HepG2 (cell line): ENCODE measurements around the gene C19orf47. TPM values are rescaled to one million over a fixed set of nuclear protein-coding genes. Genes with fewer than 3 reads are reported as not detected.
A peak's percentile ranks its signal among the peaks of the same experiment; 100 is the strongest.

Experiments used
- AHR ChIP-seq: IDR thresholded peaks from 2 replicates; pipeline ENCODE4 v1.6.1; 2018; ENCODE audit warnings: missing genetic modification reagents, missing compliant biosample characterization
- GABPB1 ChIP-seq: IDR thresholded peaks from 2 replicates; pipeline ENCODE4 v1.6.1; 2016; ENCODE audit warnings: mild to moderate bottlenecking, missing genetic modification reagents, moderate library complexity, missing compliant biosample characterization
- GLI4 ChIP-seq: sonication (generic); formaldehyde crosslinking; IDR thresholded peaks from 2 replicates; pipeline ENCODE4 v1.5.1; 2020; ENCODE audit warnings: missing genetic modification reagents, mild to moderate bottlenecking, moderate library complexity, borderline replicate concordance
- SP5 ChIP-seq: IDR thresholded peaks from 2 replicates; pipeline ENCODE4 v1.6.1; 2016; ENCODE audit warnings: low read depth, borderline replicate concordance
- TRIM24 ChIP-seq: sonication (generic); formaldehyde crosslinking; IDR thresholded peaks from 2 replicates; pipeline ENCODE4 v1.8.0; 2022; ENCODE audit warnings: mild to moderate bottlenecking, missing genetic modification reagents
- ZNF124 ChIP-seq: sonication (generic); formaldehyde crosslinking; IDR thresholded peaks from 2 replicates; pipeline ENCODE4 v1.4.0; 2020; ENCODE audit warnings: missing genetic modification reagents
- ZNF282 ChIP-seq: fragments of 450-650 bp; IDR thresholded peaks from 2 replicates; pipeline ENCODE4 v1.6.1; 2018; ENCODE audit not compliant: partially characterized antibody
- ZNF580 ChIP-seq: IDR thresholded peaks from 2 replicates; pipeline ENCODE4 v1.6.1; 2016; ENCODE audit warnings: low read depth, borderline replicate concordance
- ZNF589 ChIP-seq: sonication (generic); formaldehyde crosslinking; conservative IDR thresholded peaks from 2 replicates; pipeline ENCODE4 v1.8.0; 2022; ENCODE audit warnings: mild to moderate bottlenecking, moderate library complexity, missing genetic modification reagents
- polyA plus RNA-seq, 8 experiments: library from polyadenylated mRNA; depleted of rRNA in 3 of 8; stranded (reverse) in 7 of 8; unstranded in 1 of 8; fragments of >200 nt; fragmentation: Illumina TruSeq in 4 of 8; extraction: Trizol in 4 of 8; gene quantifications; 2 replicates each; pipeline versions ENCODE4 v1.2.1 to v1.2.3, GENCODE V29; 2011 to 2016; ENCODE audit warnings: low read depth in 4 of 8, missing spikeins in 1 of 8, mixed read lengths in 1 of 8; ENCODE audit not compliant: insufficient read depth in 1 of 8
- total RNA-seq, 5 experiments: library from RNA; depleted of rRNA; stranded (reverse); fragments of >200 nt; fragmentation: Illumina TruSeq; extraction: Trizol; gene quantifications; 2 replicates each; pipeline ENCODE4 v1.2.3, GENCODE V29; 2016; ENCODE audit warnings: low read depth in 1 of 5
- TF ChIP-seq, protein P1 (sequence below), 2 experiments: sonication (generic) in 1 of 2; formaldehyde crosslinking in 1 of 2; IDR thresholded peaks; 2 replicates each; pipeline versions ENCODE4 v1.4.0 to v1.6.1; 2018 to 2020; ENCODE audit warnings: missing genetic modification reagents in 2 of 2, borderline replicate concordance in 1 of 2, low read depth in 1 of 2, mild to moderate bottlenecking in 1 of 2, missing biosample characterization in 1 of 2
- TF ChIP-seq, protein P2 (sequence below), 2 experiments: IDR thresholded peaks; 2 replicates each; pipeline ENCODE4 v1.6.1; 2011 to 2012; ENCODE audit warnings: low read length in 2 of 2, borderline replicate concordance in 1 of 2, low read depth in 1 of 2, mild to moderate bottlenecking in 1 of 2, moderate library complexity in 1 of 2
- TF ChIP-seq, protein P3 (sequence below): sonication (generic); formaldehyde crosslinking; IDR thresholded peaks from 2 replicates; pipeline ENCODE4 v1.5.1; 2020; ENCODE audit warnings: mild to moderate bottlenecking, missing genetic modification reagents, borderline replicate concordance

Gene C19orf47
- total and polyA plus RNA-seq, 2 of the 13 experiments (the other 11 are each of a cell fraction or from before 2014, with no cell fraction given), result 8.1 to 10.6 TPM

DNA sequence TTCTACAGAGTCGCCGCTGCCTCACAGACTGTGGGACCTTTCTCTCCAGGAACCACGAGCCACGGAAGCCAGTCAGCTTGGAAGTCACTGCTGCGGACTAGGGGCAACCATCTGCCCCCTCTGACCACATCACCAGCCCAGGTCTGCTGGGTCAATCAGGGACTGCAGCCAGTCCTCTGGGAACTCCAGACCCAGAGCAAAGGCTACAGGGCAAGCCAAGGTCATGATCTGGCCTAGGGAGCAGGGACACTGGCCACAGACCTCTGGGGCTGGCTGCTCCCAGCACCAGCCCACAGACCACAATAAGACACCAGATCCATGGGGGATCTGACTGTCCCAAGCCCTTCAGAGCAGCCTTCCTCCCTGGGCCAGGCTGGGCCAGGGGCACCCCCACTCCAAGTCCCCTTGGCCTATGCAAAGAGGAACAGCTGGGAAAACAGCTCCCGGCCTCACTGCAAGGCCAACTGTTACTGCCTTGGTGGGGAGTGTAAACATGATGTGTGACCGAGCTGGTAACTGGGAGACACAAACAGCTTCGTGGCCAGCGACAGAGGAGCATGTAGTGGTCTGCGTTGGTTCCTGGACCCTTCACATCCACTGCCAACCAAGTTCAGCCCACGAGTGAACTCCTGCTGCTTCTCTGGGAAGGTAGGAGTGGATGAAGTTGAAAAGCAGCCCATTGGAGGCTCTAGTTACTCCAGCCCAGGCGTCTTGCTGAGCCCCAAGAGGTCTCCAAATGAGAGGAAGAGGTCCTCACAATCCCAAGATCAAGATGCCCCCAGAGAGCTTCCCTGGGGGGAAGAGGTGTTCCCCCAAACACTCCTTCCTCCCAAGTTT lies 64.6 kb downstream of the C19orf47 start (continued):
- TF ChIP-seq, protein P1, sequence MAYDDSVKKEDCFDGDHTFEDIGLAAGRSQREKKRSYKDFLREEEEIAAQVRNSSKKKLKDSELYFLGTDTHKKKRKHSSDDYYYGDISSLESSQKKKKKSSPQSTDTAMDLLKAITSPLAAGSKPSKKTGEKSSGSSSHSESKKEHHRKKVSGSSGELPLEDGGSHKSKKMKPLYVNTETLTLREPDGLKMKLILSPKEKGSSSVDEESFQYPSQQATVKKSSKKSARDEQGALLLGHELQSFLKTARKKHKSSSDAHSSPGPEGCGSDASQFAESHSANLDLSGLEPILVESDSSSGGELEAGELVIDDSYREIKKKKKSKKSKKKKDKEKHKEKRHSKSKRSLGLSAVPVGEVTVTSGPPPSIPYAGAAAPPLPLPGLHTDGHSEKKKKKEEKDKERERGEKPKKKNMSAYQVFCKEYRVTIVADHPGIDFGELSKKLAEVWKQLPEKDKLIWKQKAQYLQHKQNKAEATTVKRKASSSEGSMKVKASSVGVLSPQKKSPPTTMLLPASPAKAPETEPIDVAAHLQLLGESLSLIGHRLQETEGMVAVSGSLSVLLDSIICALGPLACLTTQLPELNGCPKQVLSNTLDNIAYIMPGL (CRISPR knock-in tag; IDR thresholded peaks at IDR 0.05; ENCODE audit: borderline replicate concordance in 1 of 2, low read depth in 1 of 2), result peak; percentile 9 to 64; a peak in 2 of 4 replicates
- TF ChIP-seq TRIM24 (CRISPR knock-in tag) (no peak), ZNF124 (CRISPR knock-in tag) (no peak), GABPB1 (CRISPR knock-in tag) (peak; percentile 53; the same call in 1 of the 2 replicates), ZNF282 (no peak), ZNF589 (CRISPR knock-in tag) (no peak; the same call in 1 of the 2 replicates), AHR (no peak), SP5 (peak; percentile 24; the same call in 1 of the 2 replicates), ZNF580 (CRISPR knock-in tag) (no peak), GLI4 (CRISPR knock-in tag) (no peak)
- TF ChIP-seq, protein P2, sequence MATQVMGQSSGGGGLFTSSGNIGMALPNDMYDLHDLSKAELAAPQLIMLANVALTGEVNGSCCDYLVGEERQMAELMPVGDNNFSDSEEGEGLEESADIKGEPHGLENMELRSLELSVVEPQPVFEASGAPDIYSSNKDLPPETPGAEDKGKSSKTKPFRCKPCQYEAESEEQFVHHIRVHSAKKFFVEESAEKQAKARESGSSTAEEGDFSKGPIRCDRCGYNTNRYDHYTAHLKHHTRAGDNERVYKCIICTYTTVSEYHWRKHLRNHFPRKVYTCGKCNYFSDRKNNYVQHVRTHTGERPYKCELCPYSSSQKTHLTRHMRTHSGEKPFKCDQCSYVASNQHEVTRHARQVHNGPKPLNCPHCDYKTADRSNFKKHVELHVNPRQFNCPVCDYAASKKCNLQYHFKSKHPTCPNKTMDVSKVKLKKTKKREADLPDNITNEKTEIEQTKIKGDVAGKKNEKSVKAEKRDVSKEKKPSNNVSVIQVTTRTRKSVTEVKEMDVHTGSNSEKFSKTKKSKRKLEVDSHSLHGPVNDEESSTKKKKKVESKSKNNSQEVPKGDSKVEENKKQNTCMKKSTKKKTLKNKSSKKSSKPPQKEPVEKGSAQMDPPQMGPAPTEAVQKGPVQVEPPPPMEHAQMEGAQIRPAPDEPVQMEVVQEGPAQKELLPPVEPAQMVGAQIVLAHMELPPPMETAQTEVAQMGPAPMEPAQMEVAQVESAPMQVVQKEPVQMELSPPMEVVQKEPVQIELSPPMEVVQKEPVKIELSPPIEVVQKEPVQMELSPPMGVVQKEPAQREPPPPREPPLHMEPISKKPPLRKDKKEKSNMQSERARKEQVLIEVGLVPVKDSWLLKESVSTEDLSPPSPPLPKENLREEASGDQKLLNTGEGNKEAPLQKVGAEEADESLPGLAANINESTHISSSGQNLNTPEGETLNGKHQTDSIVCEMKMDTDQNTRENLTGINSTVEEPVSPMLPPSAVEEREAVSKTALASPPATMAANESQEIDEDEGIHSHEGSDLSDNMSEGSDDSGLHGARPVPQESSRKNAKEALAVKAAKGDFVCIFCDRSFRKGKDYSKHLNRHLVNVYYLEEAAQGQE (IDR thresholded peaks at IDR 0.05; ENCODE audit: borderline replicate concordance in 1 of 2, low read depth in 1 of 2, low read length in 2 of 2), result no peak
- TF ChIP-seq, protein P3, sequence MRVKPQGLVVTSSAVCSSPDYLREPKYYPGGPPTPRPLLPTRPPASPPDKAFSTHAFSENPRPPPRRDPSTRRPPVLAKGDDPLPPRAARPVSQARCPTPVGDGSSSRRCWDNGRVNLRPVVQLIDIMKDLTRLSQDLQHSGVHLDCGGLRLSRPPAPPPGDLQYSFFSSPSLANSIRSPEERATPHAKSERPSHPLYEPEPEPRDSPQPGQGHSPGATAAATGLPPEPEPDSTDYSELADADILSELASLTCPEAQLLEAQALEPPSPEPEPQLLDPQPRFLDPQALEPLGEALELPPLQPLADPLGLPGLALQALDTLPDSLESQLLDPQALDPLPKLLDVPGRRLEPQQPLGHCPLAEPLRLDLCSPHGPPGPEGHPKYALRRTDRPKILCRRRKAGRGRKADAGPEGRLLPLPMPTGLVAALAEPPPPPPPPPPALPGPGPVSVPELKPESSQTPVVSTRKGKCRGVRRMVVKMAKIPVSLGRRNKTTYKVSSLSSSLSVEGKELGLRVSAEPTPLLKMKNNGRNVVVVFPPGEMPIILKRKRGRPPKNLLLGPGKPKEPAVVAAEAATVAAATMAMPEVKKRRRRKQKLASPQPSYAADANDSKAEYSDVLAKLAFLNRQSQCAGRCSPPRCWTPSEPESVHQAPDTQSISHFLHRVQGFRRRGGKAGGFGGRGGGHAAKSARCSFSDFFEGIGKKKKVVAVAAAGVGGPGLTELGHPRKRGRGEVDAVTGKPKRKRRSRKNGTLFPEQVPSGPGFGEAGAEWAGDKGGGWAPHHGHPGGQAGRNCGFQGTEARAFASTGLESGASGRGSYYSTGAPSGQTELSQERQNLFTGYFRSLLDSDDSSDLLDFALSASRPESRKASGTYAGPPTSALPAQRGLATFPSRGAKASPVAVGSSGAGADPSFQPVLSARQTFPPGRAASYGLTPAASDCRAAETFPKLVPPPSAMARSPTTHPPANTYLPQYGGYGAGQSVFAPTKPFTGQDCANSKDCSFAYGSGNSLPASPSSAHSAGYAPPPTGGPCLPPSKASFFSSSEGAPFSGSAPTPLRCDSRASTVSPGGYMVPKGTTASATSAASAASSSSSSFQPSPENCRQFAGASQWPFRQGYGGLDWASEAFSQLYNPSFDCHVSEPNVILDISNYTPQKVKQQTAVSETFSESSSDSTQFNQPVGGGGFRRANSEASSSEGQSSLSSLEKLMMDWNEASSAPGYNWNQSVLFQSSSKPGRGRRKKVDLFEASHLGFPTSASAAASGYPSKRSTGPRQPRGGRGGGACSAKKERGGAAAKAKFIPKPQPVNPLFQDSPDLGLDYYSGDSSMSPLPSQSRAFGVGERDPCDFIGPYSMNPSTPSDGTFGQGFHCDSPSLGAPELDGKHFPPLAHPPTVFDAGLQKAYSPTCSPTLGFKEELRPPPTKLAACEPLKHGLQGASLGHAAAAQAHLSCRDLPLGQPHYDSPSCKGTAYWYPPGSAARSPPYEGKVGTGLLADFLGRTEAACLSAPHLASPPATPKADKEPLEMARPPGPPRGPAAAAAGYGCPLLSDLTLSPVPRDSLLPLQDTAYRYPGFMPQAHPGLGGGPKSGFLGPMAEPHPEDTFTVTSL (CRISPR knock-in tag), result 0 out of 2 replicates have a peak, but pooled peaks have one; percentile 32
